ENCODE measurements around the gene TLR3.

- TF ChIP-seq CTCF (IDR thresholded peaks at IDR 0.05) (no peak), POLR2A (IDR thresholded peaks at IDR 0.05) (no peak), EP300 (IDR thresholded peaks at IDR 0.05) (no peak)
Observed at GRCh38 chr4:186131935-186132334, 63.0 kb downstream of the TLR3 start.
